ENCODE results near the gene FAM107A.
A peak's percentile ranks its signal among the peaks of the same experiment; 100 is the strongest.

The FAM107A gene

DNA sequence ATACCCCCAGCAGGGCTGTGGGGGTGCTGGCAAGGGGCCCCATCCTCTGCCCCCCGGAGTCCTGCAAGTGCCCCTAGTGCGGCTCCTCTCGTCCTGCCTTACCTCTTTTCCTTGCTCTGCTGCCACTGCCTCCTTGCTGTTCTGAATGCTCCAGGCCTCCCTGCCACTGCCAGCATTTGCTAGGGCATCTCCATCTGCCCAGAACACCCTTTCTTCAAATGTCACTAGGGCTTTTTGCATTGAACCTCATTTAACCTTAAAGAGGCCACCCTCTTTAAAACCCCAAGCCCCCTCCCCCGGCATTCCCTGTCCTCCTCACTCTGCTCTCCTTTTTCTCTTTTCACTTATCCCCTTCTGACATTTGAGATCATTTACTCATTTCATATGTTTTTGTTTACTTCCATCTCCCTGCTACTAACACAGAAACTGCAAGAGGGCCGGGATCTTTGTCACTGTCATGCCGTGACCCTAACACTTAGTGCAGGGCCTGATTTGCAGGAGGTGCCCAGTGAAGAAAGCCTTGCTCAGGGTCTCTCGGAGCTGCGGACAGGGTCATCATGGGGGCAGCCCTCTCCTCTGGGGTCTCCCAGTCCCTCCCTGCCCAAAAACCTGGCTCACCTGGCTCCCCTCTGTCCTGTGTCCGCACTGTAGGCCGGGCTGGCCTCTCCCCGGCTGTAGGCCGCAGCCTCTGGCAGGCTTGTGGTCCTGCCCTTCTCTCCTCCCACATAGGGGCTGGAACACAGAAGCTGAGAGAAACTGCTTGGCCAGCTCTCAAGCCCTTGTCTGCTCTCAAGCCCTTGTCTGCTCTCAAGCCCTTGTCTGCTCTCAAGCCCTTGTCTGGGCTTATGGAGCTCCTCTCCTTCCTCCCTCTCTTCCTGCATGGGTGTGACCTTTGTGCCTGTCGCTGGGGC is 40.4 kb downstream of the FAM107A start, which contains the start of gene ACOX2:
TSS of gene ACOX2 (minus strand) at position 690 of the 911 bp plus-strand sequence. CDS start 2,084 bp downstream, outside the sequence.
- Mint-ChIP-seq H3K27me3 (ENCODE audit: low read depth, poor library complexity) (peaks cover 10% of the 10 kb centered on the region), H3K27ac (peak within 1 kb of the TSS; percentile 81), H3K4me3 (peak within 1 kb of the TSS; percentile 43), H3K4me1 (peaks cover 56% of the 10 kb centered on the region), H3K36me3 (ENCODE audit: low read depth) (no peaks in the 10 kb centered on the region), H3K9me3 (no peaks in the 10 kb centered on the region)
- no peak for DNase-seq
- TF ChIP-seq, protein P1, sequence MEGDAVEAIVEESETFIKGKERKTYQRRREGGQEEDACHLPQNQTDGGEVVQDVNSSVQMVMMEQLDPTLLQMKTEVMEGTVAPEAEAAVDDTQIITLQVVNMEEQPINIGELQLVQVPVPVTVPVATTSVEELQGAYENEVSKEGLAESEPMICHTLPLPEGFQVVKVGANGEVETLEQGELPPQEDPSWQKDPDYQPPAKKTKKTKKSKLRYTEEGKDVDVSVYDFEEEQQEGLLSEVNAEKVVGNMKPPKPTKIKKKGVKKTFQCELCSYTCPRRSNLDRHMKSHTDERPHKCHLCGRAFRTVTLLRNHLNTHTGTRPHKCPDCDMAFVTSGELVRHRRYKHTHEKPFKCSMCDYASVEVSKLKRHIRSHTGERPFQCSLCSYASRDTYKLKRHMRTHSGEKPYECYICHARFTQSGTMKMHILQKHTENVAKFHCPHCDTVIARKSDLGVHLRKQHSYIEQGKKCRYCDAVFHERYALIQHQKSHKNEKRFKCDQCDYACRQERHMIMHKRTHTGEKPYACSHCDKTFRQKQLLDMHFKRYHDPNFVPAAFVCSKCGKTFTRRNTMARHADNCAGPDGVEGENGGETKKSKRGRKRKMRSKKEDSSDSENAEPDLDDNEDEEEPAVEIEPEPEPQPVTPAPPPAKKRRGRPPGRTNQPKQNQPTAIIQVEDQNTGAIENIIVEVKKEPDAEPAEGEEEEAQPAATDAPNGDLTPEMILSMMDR (IDR thresholded peaks at IDR 0.05): no peak

DNA sequence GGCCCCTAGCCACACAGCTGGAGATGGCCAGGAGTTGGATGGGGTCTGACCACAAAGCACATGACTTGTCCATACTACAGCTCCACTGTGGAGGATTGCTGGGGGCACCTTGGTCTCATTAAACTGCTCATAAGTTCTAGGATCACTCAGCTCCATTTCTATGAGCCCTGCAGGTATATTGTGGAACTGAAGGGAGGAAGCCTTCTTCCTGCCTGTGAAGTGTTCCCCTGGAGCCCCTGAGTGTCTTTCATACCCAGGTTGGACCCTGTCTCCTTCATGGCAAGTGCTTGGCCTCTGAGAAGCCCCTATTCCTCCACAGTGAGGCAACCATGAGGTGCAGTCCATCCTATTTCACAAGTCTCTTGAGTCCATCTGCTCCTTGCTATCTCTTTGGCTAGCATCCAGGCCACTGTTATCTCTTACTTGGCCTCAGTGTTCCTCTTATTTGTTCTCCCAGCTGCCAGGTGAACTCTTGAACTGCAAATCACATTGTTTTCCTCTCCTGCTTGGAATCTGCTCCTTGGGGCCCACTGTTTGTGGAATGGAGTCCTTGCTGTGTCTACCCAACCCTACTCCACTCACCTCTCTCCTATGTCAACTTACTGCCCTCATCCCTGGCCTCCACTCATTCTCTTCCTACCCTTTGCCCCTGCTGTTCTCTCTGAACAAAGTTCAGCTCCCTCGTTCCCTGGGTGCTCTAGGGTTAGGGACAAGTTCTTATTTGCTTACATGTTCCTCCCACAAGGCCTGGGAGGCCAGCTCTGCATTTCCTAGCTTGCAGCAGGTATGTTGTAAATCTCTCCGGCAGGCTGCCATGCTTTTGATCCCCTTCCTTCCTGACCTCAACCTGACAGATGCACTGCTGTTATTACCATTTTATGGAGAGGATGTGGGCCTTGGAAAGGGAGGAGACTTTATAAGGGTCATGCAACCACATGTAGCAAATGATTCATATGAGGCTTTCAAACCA is 41.4 kb downstream of the FAM107A start:
- peak overlapping the region; percentile 7 for H3K4me3 Mint-ChIP-seq
- peaks cover 10% of the 10 kb centered on the region for H3K27me3 Mint-ChIP-seq (ENCODE audit: low read depth, poor library complexity)
- DNase-seq: peak; percentile 35
- TF ChIP-seq, protein P1 (IDR thresholded peaks at IDR 0.05): no peak
- H3K4me1 Mint-ChIP-seq: peaks cover 56% of the 10 kb centered on the region
- peak overlapping the region; percentile 81 for H3K27ac Mint-ChIP-seq
- H3K36me3 Mint-ChIP-seq (ENCODE audit: low read depth): no peaks in the 10 kb centered on the region
- no peaks in the 10 kb centered on the region for H3K9me3 Mint-ChIP-seq

DNA sequence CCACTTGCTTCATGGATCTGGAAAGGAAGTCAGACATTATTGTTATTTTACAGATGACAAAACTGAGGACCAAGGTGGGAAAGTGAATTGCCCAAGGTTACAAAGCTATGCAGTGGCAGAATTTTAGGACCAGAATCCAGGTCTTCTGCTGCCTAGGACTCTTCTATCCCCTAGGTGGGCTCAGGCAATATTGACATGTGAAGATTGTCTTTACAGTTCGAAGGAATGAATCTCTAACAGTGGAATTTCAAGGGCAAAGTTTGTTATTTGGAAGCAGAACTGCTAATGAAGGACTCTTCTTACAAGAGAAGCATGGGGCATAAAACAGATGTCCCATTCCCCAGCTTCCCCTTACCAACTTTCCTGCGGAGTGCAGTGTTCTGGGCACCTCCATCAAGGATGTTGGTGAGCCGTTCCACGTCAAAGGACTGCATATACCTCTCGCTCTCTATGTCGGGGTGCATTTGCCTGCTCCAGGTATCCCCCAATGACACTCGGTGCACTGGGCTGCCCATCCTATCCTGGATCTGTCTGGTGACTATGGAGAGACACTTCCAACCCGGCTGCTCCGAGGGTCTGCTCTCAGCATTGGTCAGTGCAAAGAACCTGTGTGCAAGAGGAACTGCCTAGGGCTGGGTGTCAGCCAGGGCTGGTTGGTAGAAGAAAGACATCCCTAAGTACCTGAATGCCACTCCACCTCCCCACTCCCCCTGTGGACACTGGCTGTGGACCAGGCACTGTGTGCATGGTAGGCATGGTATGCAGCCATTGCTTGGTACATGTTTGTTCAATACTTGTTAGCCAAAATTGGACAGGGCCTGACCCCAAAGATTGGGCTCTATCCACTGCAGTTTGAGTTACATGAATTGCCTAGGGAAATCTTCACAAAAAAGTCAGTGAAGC is 42.3 kb downstream of the FAM107A start:
- Mint-ChIP-seq H3K9me3 (no peaks in the 10 kb centered on the region), H3K36me3 (ENCODE audit: low read depth) (no peaks in the 10 kb centered on the region), H3K27ac (peak overlapping the region; percentile 55), H3K4me3 (no peak overlapping the region), H3K27me3 (ENCODE audit: low read depth, poor library complexity) (peaks cover 10% of the 10 kb centered on the region), H3K4me1 (peaks cover 56% of the 10 kb centered on the region)
- DNase-seq: no peak
- TF ChIP-seq, protein P1 (IDR thresholded peaks at IDR 0.05): no peak

DNA sequence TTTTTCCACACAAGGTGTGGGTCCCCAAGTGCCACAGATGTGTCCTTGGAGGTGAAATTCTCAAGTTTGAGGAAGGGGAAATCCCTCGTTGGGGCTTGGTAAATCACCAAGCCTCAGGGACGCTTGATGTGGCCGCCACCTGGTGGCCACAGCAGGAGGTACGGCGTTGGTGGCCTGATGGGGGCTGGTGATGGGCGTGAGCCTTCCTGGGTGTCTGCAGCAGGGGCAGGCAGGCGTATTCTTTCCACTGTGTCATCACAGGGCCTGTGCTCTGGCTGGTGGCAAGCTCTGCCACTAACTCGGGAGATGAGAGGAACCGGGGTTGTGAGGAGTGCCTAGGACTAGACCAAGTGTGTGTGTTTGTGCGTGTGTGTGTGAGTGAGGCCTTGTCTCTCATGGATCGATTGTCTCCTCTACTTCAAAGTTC is 44.4 kb downstream of the FAM107A start:
- TF ChIP-seq, protein P1 (IDR thresholded peaks at IDR 0.05): peak; percentile 88

DNA sequence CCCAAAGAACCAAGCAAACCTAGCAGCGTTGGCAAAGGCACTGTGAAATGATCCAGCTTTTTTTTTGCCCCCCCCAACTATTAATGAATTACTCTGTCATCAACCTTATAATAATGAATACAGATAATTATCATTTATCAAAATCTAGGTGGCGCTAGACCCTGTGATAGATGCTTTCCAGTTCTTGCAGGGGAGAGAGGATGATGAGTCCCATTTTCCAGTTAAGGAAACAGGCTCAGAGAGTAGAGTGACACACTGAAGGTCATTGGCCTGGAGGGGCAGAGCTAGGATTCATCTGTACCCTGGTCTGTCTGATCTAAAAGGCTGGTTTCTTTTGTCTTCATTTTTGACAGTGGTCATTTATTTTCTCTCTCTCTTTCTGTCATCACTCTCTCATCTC is 45.2 kb downstream of the FAM107A start:
- Mint-ChIP-seq H3K4me1 (peaks cover 39% of the 10 kb centered on the region), H3K27ac (no peak overlapping the region), H3K9me3 (peaks cover under 1% of the 10 kb centered on the region), H3K4me3 (no peak overlapping the region), H3K36me3 (ENCODE audit: low read depth) (peaks cover 1% of the 10 kb centered on the region), H3K27me3 (ENCODE audit: low read depth, poor library complexity) (peaks cover 13% of the 10 kb centered on the region)
- TF ChIP-seq, protein P1 (IDR thresholded peaks at IDR 0.05): no peak
- DNase-seq: no peak

More for the DNA sequence above, 44.4 kb downstream of the FAM107A start:
- no peaks in the 10 kb centered on the region for H3K36me3 Mint-ChIP-seq (ENCODE audit: low read depth)
- no peak overlapping the region for H3K4me3 Mint-ChIP-seq
- DNase-seq: peak; percentile 75
- H3K27ac Mint-ChIP-seq: no peak overlapping the region
- peaks cover 13% of the 10 kb centered on the region for H3K27me3 Mint-ChIP-seq (ENCODE audit: low read depth, poor library complexity)
- no peaks in the 10 kb centered on the region for H3K9me3 Mint-ChIP-seq
- peaks cover 46% of the 10 kb centered on the region for H3K4me1 Mint-ChIP-seq
